NT2/D1 (cell line): Measurements from ENCODE around the gene RPL22L1.

Source experiments
- YY1 ChIP-seq: IDR thresholded peaks from 2 replicates; pipeline ENCODE4 v1.6.1; 2011; ENCODE audit not compliant: insufficient read length, insufficient read depth
- ZNF274 ChIP-seq: IDR thresholded peaks from 2 replicates; pipeline ENCODE4 v1.6.1; 2011; ENCODE audit warnings: mild to moderate bottlenecking, low read depth, low read length

GRCh38 chr3:170889132-170889531 lies 19.1 kb upstream of the RPL22L1 start:
- TF ChIP-seq ZNF274 = no peak
- no peak for TF ChIP-seq YY1
